Trophoblast cell (in vitro differentiated cells and primary cell): Measurements from ENCODE around the gene RGS4.

Source experiments
- DNase-seq, 2 donors: peaks; one replicate each; pipeline ENCODE4 v3.0.0-alpha.2; 2016
- H2AFZ ChIP-seq: 2 replicates; pipeline ENCODE4 v1.6.1; 2013; ENCODE audit warnings: low read length, moderate library complexity, mild to moderate bottlenecking; ENCODE audit not compliant: insufficient read depth, poor library complexity
- H2AK5ac ChIP-seq: 2 replicates; pipeline ENCODE4 v1.6.1; 2013; ENCODE audit warnings: mild to moderate bottlenecking, low read length
- H2BK120ac ChIP-seq: 2 replicates; pipeline ENCODE4 v1.6.1; 2013; ENCODE audit warnings: low read length, mild to moderate bottlenecking, moderate library complexity; ENCODE audit not compliant: insufficient read depth, poor library complexity
- H2BK12ac ChIP-seq: 2 replicates; pipeline ENCODE4 v1.6.1; 2013; ENCODE audit warnings: mild to moderate bottlenecking, low read length, moderate library complexity
- H2BK5ac ChIP-seq: 2 replicates; pipeline ENCODE4 v1.6.1; 2013; ENCODE audit warnings: low read length, low read depth, moderate library complexity, mild to moderate bottlenecking; ENCODE audit not compliant: poor library complexity
- H3K14ac ChIP-seq: 2 replicates; pipeline ENCODE4 v1.6.1; 2013; ENCODE audit warnings: mild to moderate bottlenecking, low read length
- H3K18ac ChIP-seq: 2 replicates; pipeline ENCODE4 v1.6.1; 2013; ENCODE audit warnings: mild to moderate bottlenecking, low read length
- H3K23ac ChIP-seq: 2 replicates; pipeline ENCODE4 v1.6.1; 2013; ENCODE audit warnings: low read length
- H3K27ac ChIP-seq: 2 replicates; pipeline ENCODE4 v1.5.1; 2013; ENCODE audit warnings: low read depth, mild to moderate bottlenecking, inconsistent platforms, low read length, moderate library complexity
- H3K27me3 ChIP-seq: 2 replicates; pipeline ENCODE4 v1.6.1; 2013; ENCODE audit warnings: inconsistent platforms, mild to moderate bottlenecking, low read length, moderate library complexity; ENCODE audit not compliant: insufficient read depth
- H3K36me3 ChIP-seq, 2 experiments: 1 replicate in 1 of 2; 2 replicates in 1 of 2; pipeline ENCODE4 v1.6.1; 2013; ENCODE audit warnings: low read length in 2 of 2, mild to moderate bottlenecking in 2 of 2, moderate library complexity in 1 of 2; ENCODE audit not compliant: insufficient read depth in 2 of 2, control insufficient read depth in 1 of 2
- H3K4ac ChIP-seq: 2 replicates; pipeline ENCODE4 v1.6.1; 2013; ENCODE audit warnings: low read depth, mild to moderate bottlenecking, low read length, moderate library complexity
- H3K4me1 ChIP-seq, 2 experiments: 1 replicate in 1 of 2; 2 replicates in 1 of 2; pipeline ENCODE4 v1.6.1; 2013; ENCODE audit warnings: low read length in 2 of 2, mild to moderate bottlenecking in 2 of 2, moderate library complexity in 1 of 2; ENCODE audit not compliant: insufficient read depth in 2 of 2, control insufficient read depth in 1 of 2
- H3K4me2 ChIP-seq: 2 replicates; pipeline ENCODE4 v1.6.1; 2013; ENCODE audit warnings: inconsistent platforms, mild to moderate bottlenecking, low read length, moderate library complexity
- H3K4me3 ChIP-seq: 2 replicates; pipeline ENCODE4 v1.5.1; 2013; ENCODE audit warnings: mild to moderate bottlenecking, low read depth, low read length, inconsistent platforms
- H3K79me1 ChIP-seq: one replicate; pipeline ENCODE4 v1.6.1; 2013; ENCODE audit warnings: low read length
- H3K79me2 ChIP-seq: 2 replicates; pipeline ENCODE4 v1.6.1; 2013; ENCODE audit warnings: low read length, mild to moderate bottlenecking; ENCODE audit not compliant: control insufficient read depth, insufficient read depth, poor library complexity
- H3K9ac ChIP-seq: 2 replicates; pipeline ENCODE4 v1.6.1; 2013; ENCODE audit warnings: mild to moderate bottlenecking, low read length
- H3K9me3 ChIP-seq: 2 replicates; pipeline ENCODE4 v1.6.1; 2013; ENCODE audit warnings: low read depth, mild to moderate bottlenecking, control low read depth, inconsistent platforms, low read length; ENCODE audit not compliant: insufficient read depth
- H4K12ac ChIP-seq: 2 replicates; pipeline ENCODE4 v1.6.1; 2013; ENCODE audit warnings: low read depth, mild to moderate bottlenecking, low read length, moderate library complexity
- H4K8ac ChIP-seq: 2 replicates; pipeline ENCODE4 v1.6.1; 2013; ENCODE audit warnings: low read depth, mild to moderate bottlenecking, low read length, moderate library complexity
- H4K91ac ChIP-seq: one replicate; pipeline ENCODE4 v1.6.1; 2013; ENCODE audit warnings: low read depth, mild to moderate bottlenecking, low read length, moderate library complexity
- WGBS: extraction: QIAGEN DNeasy Blood & Tissue Kit; methylation state at CpG from one replicate; pipeline ENCODE4 v1.1.7; 2013; ENCODE audit warnings: missing lambda C conversion rate; ENCODE audit not compliant: insufficient read length, insufficient coverage; ENCODE audit errors: extremely low coverage; 5-methylcytosine and 5-hydroxymethylcytosine counted together

Gene RGS4

GRCh38 chr1:163076044-163076443, 6.9 kb downstream of the RGS4 start:
- Histone ChIP-seq H3K79me2 (no peaks in the 10 kb centered on the region), H2AK5ac (no peak overlapping the region)
- no CpG with 5 or more reads among the region's 4 CpGs for WGBS

GRCh38 chr1:163076446-163076845, 7.3 kb downstream of the RGS4 start:
- H3K4me1 ChIP-seq: no peaks in the 10 kb centered on the region
- H4K91ac ChIP-seq: no peak overlapping the region
- no peak overlapping the region for H3K23ac ChIP-seq
- H3K79me1 ChIP-seq: no peaks in the 10 kb centered on the region
- H3K14ac ChIP-seq: no peak overlapping the region
- no peak overlapping the region for H3K9ac ChIP-seq
- H4K12ac ChIP-seq: no peak overlapping the region
- H4K8ac ChIP-seq: no peak overlapping the region
- no peak overlapping the region for H3K4me2 ChIP-seq
- no peak overlapping the region for H2BK12ac ChIP-seq
- H3K79me2 ChIP-seq: no peaks in the 10 kb centered on the region
- H3K27me3 ChIP-seq: no peaks in the 10 kb centered on the region
- H3K36me3 ChIP-seq: no peaks in the 10 kb centered on the region
- H3K4me3 ChIP-seq: no peak overlapping the region
- no peak overlapping the region for H3K27ac ChIP-seq
- H2BK120ac ChIP-seq: no peak overlapping the region
- no peak overlapping the region for H3K18ac ChIP-seq
- H2AFZ ChIP-seq: no peak overlapping the region
- WGBS: no CpG with 5 or more reads among the region's 3 CpGs
- DNase-seq: no peak
- H3K9me3 ChIP-seq: no peaks in the 10 kb centered on the region
- H2AK5ac ChIP-seq: no peak overlapping the region
- H2BK5ac ChIP-seq: no peak overlapping the region
- no peak overlapping the region for H3K4ac ChIP-seq

More at GRCh38 chr1:163076044-163076443, 6.9 kb downstream of the RGS4 start:
- Histone ChIP-seq H3K18ac (no peak overlapping the region), H2BK12ac (no peak overlapping the region), H3K4me1 (no peaks in the 10 kb centered on the region), H4K8ac (no peak overlapping the region), H2AFZ (no peak overlapping the region), H2BK120ac (no peak overlapping the region), H3K4me2 (no peak overlapping the region), H3K27me3 (no peaks in the 10 kb centered on the region), H3K23ac (no peak overlapping the region), H4K91ac (no peak overlapping the region), H3K36me3 (no peaks in the 10 kb centered on the region), H3K14ac (no peak overlapping the region), H3K27ac (no peak overlapping the region), H3K4me3 (no peak overlapping the region), H2BK5ac (no peak overlapping the region), H4K12ac (no peak overlapping the region), H3K4ac (no peak overlapping the region), H3K79me1 (no peaks in the 10 kb centered on the region), H3K9me3 (no peaks in the 10 kb centered on the region), H3K9ac (no peak overlapping the region)
- no peak for DNase-seq

DNA sequence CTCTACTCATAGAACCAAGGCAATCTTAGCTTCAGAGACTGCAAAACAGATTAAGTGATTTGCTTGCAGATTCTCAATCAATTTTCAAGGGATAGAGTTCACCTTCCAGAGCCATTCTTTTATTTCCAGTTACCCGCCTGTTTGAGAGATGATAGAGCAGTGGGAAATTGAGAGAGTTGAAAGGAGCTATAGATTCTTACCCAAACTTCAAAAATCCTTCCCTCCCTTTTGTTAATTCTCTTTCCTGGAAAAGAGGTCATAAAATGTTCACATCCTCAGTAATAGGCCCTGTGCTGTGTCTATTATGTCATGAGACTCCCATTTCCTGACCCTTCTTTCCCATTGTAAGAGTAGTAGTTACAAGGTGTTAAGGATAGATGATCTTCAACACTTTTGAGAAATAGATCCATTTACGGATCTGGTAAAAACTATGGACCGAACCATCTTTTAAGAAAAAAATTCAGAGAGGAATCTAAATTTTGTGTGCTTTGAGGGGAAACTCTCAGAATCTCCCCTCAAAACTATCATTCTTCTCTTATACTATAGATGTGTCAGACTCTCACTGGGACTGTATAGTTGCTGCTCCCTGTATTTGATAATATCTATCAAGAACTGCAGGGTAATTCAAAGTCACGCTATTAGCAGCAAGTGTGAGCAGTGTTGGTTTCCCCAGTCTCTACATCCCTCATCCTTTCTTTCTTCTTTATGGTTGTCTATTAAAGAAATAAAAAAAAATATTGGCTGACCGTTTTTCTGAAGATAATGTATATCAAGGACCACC, 8.0 kb downstream of the RGS4 start:
- Histone ChIP-seq H3K4ac (no peak overlapping the region), H4K8ac (no peak overlapping the region), H3K4me3 (no peak overlapping the region), H3K14ac (no peak overlapping the region), H3K4me2 (no peak overlapping the region), H3K27me3 (no peaks in the 10 kb centered on the region), H2BK12ac (no peak overlapping the region), H3K36me3 (no peaks in the 10 kb centered on the region), H2AFZ (no peak overlapping the region), H4K91ac (no peak overlapping the region), H3K18ac (no peak overlapping the region), H3K79me2 (no peaks in the 10 kb centered on the region), H2BK120ac (no peak overlapping the region), H3K4me1 (no peaks in the 10 kb centered on the region), H2BK5ac (no peak overlapping the region), H4K12ac (no peak overlapping the region), H3K9ac (no peak overlapping the region), H3K27ac (no peak overlapping the region), H3K23ac (no peak overlapping the region), H2AK5ac (no peak overlapping the region), H3K9me3 (no peaks in the 10 kb centered on the region), H3K79me1 (no peaks in the 10 kb centered on the region)
- no peak for DNase-seq
- no CpG with 5 or more reads among the region's 5 CpGs for WGBS

DNA sequence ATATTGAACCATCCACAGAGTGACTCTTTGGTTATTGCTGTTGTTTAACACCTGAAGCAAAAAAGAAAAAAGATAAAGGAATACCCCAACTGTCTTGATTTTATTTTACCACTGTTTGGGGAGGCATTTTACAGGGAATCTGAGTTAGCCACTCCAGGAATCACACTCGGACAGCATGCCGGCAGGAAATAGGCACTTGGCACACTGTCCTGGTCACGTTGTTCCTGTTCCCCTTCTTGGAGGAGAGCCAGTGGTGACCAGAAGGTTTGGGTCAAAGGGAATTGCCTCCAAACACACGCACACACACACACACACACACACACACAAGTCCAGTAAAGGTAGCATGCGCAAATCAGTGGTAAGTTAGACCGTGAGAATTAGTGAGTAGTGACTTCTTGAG, 13.8 kb downstream of the RGS4 start:
- no peak overlapping the region for H3K18ac ChIP-seq
- H3K27ac ChIP-seq: no peak overlapping the region
- no peaks in the 10 kb centered on the region for H3K79me1 ChIP-seq
- H4K8ac ChIP-seq: no peak overlapping the region
- H2BK120ac ChIP-seq: no peak overlapping the region
- H3K14ac ChIP-seq: no peak overlapping the region
- no peaks in the 10 kb centered on the region for H3K36me3 ChIP-seq
- no peak overlapping the region for H3K23ac ChIP-seq
- no peak overlapping the region for H2AK5ac ChIP-seq
- no peaks in the 10 kb centered on the region for H3K79me2 ChIP-seq
- no peak overlapping the region for H4K12ac ChIP-seq
- H3K4me3 ChIP-seq: no peak overlapping the region
- no peak for DNase-seq
- no peak overlapping the region for H3K4ac ChIP-seq
- H2AFZ ChIP-seq: no peak overlapping the region
- no peak overlapping the region for H2BK5ac ChIP-seq
- H3K4me2 ChIP-seq: no peak overlapping the region
- H3K9ac ChIP-seq: no peak overlapping the region
- no CpG with 5 or more reads among the region's 6 CpGs for WGBS
- H2BK12ac ChIP-seq: no peak overlapping the region
- H3K9me3 ChIP-seq: no peaks in the 10 kb centered on the region
- no peaks in the 10 kb centered on the region for H3K27me3 ChIP-seq
- no peak overlapping the region for H4K91ac ChIP-seq
- H3K4me1 ChIP-seq: no peaks in the 10 kb centered on the region
